ENCODE measurements around the gene SHISA5.

DNA sequence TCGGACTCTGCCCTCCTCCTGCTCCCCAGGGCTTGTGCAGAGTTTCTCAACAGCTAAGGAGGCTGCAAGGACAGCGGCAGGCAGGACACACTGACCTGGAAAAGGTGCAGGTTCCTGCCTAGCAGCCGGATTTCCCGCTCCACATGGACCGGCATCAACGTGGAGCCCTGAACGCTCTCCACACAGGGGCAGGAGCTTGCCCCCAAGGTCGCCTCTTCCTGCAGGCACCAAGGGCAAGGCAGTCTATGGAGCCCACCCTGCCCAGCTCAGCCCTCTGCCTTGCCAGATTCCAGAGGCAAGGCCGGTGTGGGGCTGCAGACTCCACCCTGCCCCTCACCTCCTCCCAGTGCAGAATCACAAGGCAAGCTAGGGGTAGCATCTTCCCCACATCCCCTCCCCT lies 84.8 kb downstream of the SHISA5 start:
- TF ChIP-seq, protein P1, sequence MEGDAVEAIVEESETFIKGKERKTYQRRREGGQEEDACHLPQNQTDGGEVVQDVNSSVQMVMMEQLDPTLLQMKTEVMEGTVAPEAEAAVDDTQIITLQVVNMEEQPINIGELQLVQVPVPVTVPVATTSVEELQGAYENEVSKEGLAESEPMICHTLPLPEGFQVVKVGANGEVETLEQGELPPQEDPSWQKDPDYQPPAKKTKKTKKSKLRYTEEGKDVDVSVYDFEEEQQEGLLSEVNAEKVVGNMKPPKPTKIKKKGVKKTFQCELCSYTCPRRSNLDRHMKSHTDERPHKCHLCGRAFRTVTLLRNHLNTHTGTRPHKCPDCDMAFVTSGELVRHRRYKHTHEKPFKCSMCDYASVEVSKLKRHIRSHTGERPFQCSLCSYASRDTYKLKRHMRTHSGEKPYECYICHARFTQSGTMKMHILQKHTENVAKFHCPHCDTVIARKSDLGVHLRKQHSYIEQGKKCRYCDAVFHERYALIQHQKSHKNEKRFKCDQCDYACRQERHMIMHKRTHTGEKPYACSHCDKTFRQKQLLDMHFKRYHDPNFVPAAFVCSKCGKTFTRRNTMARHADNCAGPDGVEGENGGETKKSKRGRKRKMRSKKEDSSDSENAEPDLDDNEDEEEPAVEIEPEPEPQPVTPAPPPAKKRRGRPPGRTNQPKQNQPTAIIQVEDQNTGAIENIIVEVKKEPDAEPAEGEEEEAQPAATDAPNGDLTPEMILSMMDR (IDR thresholded peaks at IDR 0.05; ENCODE audit: insufficient read depth, low read depth, low read length) = no peak
- TF ChIP-seq EZH2 (IDR thresholded peaks at IDR 0.05; ENCODE audit: insufficient read depth, low read length) = no peak

All from astrocyte (in vitro differentiated cells and primary cell).